GM19395 (cell line): Measurements from ENCODE around the gene DES.

Source experiments
- ATAC-seq: cut with Tn5 transposase; IDR thresholded peaks from one replicate; pipeline ENCODE4 v1.9.1; 2021; ENCODE audit warnings: mild to moderate bottlenecking, moderate library complexity; ENCODE audit not compliant: unreplicated experiment

Gene DES

GRCh38 chr2:219452361-219453317 lies 34.5 kb downstream of the DES start:
- no peak for ATAC-seq

GRCh38 chr2:219453671-219454590 lies 35.8 kb downstream of the DES start:
- no peak for ATAC-seq

GRCh38 chr2:219455581-219455980 lies 37.4 kb downstream of the DES start:
- no peak for ATAC-seq

GRCh38 chr2:219457784-219458369 lies 39.7 kb downstream of the DES start:
- no peak for ATAC-seq

- ATAC-seq: no peak
Measured at GRCh38 chr2:219458996-219459395, 40.8 kb downstream of the DES start.

- peak; percentile 84 for ATAC-seq
Measured at GRCh38 chr2:219459460-219460311, 41.5 kb downstream of the DES start.

GRCh38 chr2:219460424-219460926 lies 42.3 kb downstream of the DES start:
- ATAC-seq: no peak

- ATAC-seq: no peak
Measured at GRCh38 chr2:219461047-219461514, 42.9 kb downstream of the DES start.

GRCh38 chr2:219461669-219462068 lies 43.5 kb downstream of the DES start:
- ATAC-seq: no peak

GRCh38 chr2:219462349-219462748 lies 44.2 kb downstream of the DES start:
- ATAC-seq: no peak

- ATAC-seq: no peak
Measured at GRCh38 chr2:219464286-219465032, 46.3 kb downstream of the DES start.

GRCh38 chr2:219465659-219466561 lies 47.7 kb downstream of the DES start:
- ATAC-seq: no peak

GRCh38 chr2:219466816-219467735 lies 48.9 kb downstream of the DES start:
- no peak for ATAC-seq

GRCh38 chr2:219467736-219468075 lies 49.5 kb downstream of the DES start:
- no peak for ATAC-seq

- no peak for ATAC-seq
Measured at GRCh38 chr2:219468410-219469185, 50.4 kb downstream of the DES start.

- ATAC-seq: no peak
Measured at GRCh38 chr2:219469186-219469724, 51.1 kb downstream of the DES start.
